ENCODE measurements around the gene VSIG8.

DNA sequence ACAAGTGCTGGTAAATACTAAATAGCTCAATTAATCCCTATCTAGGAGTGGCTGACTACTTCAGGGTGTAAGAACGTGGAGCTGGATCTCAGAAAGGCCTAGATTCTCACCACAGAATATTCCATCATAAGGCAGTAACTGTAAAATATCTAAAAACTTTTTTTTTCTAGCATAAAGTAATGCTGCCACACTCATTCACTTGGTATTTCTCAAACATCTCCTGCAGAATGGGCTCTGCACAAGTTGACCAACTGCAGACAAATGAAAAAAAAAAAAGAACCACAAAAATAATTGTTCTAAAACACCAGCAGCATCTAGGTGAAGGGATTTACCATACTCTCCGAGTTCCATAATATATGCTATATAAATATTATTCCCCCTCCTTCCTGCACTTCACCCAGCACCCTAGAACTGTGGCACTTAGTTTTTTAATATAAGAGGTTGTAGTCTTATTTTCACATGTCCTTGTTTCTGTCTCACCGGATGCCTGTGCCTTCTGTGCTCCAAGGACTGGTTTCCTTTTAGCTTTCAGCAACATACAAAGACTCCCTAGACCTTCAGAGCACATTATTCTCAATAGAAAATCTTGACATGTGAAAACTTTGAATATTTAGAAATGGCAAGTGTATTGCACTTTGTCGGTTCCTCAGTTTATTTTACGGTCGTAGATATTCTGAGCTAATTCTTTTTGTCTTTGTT lies 8.9 kb downstream of the VSIG8 start:
- no peak for TF ChIP-seq POLR2A (IDR thresholded peaks at IDR 0.05)
- TF ChIP-seq, protein P1, sequence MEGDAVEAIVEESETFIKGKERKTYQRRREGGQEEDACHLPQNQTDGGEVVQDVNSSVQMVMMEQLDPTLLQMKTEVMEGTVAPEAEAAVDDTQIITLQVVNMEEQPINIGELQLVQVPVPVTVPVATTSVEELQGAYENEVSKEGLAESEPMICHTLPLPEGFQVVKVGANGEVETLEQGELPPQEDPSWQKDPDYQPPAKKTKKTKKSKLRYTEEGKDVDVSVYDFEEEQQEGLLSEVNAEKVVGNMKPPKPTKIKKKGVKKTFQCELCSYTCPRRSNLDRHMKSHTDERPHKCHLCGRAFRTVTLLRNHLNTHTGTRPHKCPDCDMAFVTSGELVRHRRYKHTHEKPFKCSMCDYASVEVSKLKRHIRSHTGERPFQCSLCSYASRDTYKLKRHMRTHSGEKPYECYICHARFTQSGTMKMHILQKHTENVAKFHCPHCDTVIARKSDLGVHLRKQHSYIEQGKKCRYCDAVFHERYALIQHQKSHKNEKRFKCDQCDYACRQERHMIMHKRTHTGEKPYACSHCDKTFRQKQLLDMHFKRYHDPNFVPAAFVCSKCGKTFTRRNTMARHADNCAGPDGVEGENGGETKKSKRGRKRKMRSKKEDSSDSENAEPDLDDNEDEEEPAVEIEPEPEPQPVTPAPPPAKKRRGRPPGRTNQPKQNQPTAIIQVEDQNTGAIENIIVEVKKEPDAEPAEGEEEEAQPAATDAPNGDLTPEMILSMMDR (IDR thresholded peaks at IDR 0.05), result no peak
